ENCODE measurements around the gene BRF1. TPM values are rescaled to one million over a fixed set of nuclear protein-coding genes. Genes with fewer than 3 reads are reported as not detected.

BRF1 gene
- total RNA-seq, 1 donor = 28.8 TPM

DNA sequence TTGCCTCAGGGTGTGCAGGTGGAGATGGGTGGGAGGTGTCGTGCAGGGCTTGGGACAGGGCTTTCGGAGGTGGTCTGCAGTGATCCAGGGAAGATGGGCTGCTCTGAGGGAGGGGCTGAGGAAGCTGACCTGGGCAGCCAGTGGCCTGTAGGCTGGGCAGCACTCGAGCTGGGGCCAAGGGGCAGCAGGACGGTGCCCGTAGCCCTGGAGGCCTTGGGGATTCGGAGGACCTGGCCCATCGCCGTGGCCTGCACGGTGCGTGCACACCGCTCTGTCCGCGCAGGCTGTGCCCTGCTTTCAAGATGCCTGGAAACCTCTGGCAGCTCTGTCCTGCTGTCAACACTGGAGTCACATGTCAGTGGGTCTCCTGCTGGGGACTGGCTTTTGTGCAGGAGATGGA is 22.9 kb upstream of the BRF1 start:
- no peak overlapping the region for H3K4me3 ChIP-seq (ENCODE audit: low read depth, low read length)
- no peak for TF ChIP-seq CTCF (IDR thresholded peaks at IDR 0.05; ENCODE audit: insufficient read depth, low read length)
- DNase-seq (ENCODE audit: low read depth) = no peak

- no peak overlapping the region for H3K4me3 ChIP-seq (ENCODE audit: low read depth, low read length)
- TF ChIP-seq CTCF (IDR thresholded peaks at IDR 0.05; ENCODE audit: insufficient read depth, low read length) = no peak
- DNase-seq (ENCODE audit: low read depth) = no peak
These were observed 22.2 kb upstream of the BRF1 start for GRCh38 chr14:105322791-105323556.

- peak; percentile 57 for DNase-seq (ENCODE audit: low read depth)
- H3K4me3 ChIP-seq (ENCODE audit: low read depth, low read length) = peak overlapping the region; percentile 40
- peak; percentile 38 for TF ChIP-seq CTCF (IDR thresholded peaks at IDR 0.05; ENCODE audit: insufficient read depth, low read length)
These were observed 16.7 kb upstream of the BRF1 start for GRCh38 chr14:105317546-105317945.

GRCh38 chr14:105316968-105317510 is 16.2 kb upstream of the BRF1 start:
- H3K4me3 ChIP-seq (ENCODE audit: low read depth, low read length) = peak overlapping the region; percentile 42
- DNase-seq (ENCODE audit: low read depth) = peak; percentile 18
- no peak for TF ChIP-seq CTCF (IDR thresholded peaks at IDR 0.05; ENCODE audit: insufficient read depth, low read length)

GRCh38 chr14:105316577-105316941 is 15.8 kb upstream of the BRF1 start:
- H3K4me3 ChIP-seq (ENCODE audit: low read depth, low read length) = peak overlapping the region; percentile 82
- TF ChIP-seq CTCF (IDR thresholded peaks at IDR 0.05; ENCODE audit: insufficient read depth, low read length) = no peak
- DNase-seq (ENCODE audit: low read depth) = no peak

- DNase-seq (ENCODE audit: low read depth) = peak; percentile 18
- peak overlapping the region; percentile 82 for H3K4me3 ChIP-seq (ENCODE audit: low read depth, low read length)
- no peak for TF ChIP-seq CTCF (IDR thresholded peaks at IDR 0.05; ENCODE audit: insufficient read depth, low read length)
These were observed 15.3 kb upstream of the BRF1 start for GRCh38 chr14:105315941-105316576.
